ENCODE results near the gene PFDN5.

- TF ChIP-seq CTCF (IDR thresholded peaks at IDR 0.05; ENCODE audit: poor library complexity) = no peak
- TF ChIP-seq EZH2phosphoT487 (IDR thresholded peaks at IDR 0.05; ENCODE audit: low read depth, severe bottlenecking, unreplicated experiment) = no peak
- no peak for TF ChIP-seq EZH2 (IDR thresholded peaks at IDR 0.05; ENCODE audit: borderline replicate concordance)
Observed at GRCh38 chr12:53334822-53335221, 39.5 kb downstream of the PFDN5 start.

Data from hepatocyte (in vitro differentiated cells).